GM21528 (cell line): ENCODE data around the gene ZNF343.
"Not testable (repeated sequence)": the region's sequence is repeated elsewhere in the genome, so short reads cannot be mapped to it uniquely, and the experiment has no call there.

ENCODE experiments used
- ATAC-seq: cut with Tn5 transposase; IDR thresholded peaks from one replicate; pipeline ENCODE4 v1.9.1; 2021; ENCODE audit warnings: mild to moderate bottlenecking, moderate library complexity; ENCODE audit not compliant: unreplicated experiment, low FRiP score

Gene ZNF343

DNA sequence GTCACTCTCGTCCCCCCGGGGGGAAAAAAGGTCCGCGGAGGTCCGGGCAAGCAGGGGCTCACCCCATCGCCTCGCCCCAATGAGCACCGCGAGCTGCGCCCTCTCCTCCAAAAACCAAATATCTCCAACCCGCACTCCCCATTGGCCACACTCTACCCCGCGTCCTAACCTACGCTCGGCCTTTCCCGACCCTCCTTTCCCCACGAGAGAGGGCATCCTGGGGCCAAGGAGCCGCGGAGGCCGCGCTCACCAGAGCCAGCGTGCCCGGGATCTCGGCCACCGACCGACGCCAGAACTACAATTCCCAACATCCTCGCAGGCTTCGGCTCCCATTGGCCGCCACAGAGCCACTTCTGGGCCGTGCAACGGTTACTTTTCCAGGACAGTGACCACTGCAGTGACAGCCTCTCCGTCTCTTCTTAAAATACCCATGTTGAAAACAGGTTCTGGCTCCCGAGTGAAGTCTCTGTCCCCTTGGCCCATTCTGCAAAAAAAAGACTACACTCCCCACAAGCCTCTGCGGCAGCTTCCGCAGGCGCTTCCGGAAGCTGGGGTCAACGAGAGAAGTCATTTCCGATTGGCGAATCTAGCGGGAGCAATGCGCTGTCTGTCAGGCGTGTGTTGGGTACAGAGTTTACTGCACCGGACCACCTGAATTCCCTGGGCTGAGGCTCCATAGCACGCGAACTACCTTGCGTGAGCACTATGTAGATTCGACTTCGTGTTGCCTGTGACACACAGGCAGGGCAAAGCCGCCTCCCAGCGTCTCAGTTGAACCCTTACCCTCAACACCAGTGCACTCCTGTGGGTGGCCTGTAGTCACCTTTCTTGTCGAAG is at the start of gene ZNF343:
Gene ZNF343 (minus strand): TSS at position 285 of the 837 bp plus-strand sequence. CDS start 15,020 bp downstream, outside the sequence.
- peak; percentile 96 for ATAC-seq

GRCh38 chr20:2557873-2558580 is 49.3 kb upstream of the ZNF343 start:
- ATAC-seq: no peak

GRCh38 chr20:2545594-2545993 is 36.9 kb upstream of the ZNF343 start:
- ATAC-seq: no peak

DNA sequence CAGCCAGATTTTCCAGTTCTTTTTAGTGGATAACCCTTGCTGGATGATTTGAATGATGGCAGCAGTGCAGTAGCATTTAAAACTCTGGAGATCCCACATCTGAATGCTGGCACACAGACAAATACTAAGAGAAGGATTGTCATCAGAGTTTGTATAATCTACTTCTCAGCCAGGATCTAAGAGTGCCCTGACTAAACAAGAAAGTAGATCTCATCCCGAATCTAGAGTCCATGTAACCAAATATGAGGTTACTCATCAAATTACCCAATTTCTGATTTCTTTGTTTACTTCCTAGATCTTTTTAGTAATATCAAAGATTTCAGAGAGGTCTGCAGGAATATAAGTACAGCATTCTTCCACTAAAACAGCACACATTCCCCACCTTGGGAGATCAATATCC is 35.5 kb upstream of the ZNF343 start:
- ATAC-seq: no peak

GRCh38 chr20:2542361-2542760 is 33.6 kb upstream of the ZNF343 start:
- no peak for ATAC-seq

GRCh38 chr20:2541940-2542339 is 33.2 kb upstream of the ZNF343 start:
- ATAC-seq: no peak

- no peak for ATAC-seq
These were observed 30.4 kb upstream of the ZNF343 start for GRCh38 chr20:2538931-2539720.

DNA sequence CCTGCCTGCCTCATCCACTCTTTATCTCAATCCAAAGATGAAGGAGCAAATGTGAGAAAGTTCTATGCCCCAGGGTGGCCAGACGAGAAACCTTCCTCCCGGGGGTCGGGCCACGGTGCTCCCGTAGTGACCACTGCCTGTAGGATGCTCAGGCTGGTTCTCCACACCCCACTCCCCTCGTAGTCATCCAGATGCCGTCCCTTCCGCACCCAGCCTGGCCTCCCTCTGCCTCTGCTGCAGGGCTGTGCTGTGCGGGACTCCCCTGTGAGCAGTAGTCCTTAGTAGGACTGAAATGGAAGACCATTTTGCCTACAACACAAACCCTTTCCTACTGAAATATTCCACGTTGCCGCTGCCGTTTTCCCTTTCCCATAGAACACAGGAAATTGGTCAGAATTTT is 29.6 kb upstream of the ZNF343 start:
- no peak for ATAC-seq

- no peak for ATAC-seq
These were observed 28.4 kb upstream of the ZNF343 start for GRCh38 chr20:2537101-2537500.

- no peak for ATAC-seq
These were observed 27.9 kb upstream of the ZNF343 start, which contains the start of gene TMC2 for GRCh38 chr20:2536560-2536986. Gene TMC2, plus strand, starts transcription at chr20:2536573. Its CDS starts 49 bp downstream, at chr20:2536622.

DNA sequence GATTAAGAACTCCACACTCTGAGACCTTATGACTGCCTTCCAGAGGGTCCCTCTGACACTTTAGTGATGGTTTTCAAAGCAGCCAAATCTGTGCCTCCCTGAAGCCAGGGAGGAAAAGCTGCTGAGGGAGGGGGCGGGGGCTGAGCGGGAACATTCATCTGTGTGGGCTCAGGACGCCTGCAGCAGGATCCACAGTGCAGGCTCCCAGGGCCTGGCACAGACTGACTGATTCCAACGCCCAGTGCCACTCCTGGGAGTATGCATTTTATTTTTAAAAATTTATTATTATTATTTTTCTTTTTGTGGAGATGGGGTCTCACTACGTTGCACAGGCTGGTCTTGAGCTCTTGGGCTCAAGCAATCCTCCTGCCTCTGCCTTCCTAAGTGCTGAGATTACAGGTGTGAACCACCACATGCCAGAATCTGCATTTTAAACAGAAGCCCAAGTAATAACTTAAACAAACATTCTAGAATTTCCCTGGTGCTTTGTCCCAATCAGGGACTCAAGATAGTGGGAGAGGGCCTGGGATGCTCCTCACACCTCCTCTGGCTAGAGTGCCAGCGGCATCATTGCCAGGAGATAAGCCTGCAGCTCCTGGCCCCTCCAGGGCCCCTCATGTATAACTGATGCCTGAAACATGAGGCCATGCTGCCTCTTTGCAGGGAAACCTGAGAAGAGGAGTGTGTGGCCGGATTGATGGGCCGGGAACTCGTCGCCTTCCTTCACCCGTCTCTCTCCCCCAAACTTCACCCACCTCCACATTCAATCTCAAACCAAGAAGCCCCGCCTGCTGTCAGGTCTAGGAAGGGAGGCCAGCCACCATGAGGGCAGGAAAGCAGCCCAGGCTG is 27.2 kb upstream of the ZNF343 start:
- ATAC-seq: no peak

DNA sequence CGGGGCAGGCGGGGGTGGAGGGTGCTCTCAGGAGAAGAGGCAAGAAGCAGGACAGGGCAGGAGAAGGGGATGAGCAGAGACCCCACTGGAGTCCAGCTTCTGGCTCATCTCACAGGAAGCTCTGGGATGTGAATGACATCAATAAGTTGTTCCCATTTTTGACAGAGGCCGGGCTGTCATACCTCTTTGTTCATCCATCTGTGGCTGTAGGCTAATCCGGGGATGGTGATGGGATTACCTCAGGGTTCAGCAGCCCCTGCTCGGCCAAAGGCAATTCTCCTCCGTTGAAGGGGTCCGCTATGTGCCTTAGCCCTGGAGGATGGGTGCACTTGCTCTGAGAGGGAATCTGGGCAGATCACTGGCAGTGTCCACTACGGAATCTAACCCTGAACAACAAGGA is 24.4 kb upstream of the ZNF343 start:
- ATAC-seq: no peak

- no peak for ATAC-seq
These were observed 20.1 kb upstream of the ZNF343 start for GRCh38 chr20:2528671-2529271.

DNA sequence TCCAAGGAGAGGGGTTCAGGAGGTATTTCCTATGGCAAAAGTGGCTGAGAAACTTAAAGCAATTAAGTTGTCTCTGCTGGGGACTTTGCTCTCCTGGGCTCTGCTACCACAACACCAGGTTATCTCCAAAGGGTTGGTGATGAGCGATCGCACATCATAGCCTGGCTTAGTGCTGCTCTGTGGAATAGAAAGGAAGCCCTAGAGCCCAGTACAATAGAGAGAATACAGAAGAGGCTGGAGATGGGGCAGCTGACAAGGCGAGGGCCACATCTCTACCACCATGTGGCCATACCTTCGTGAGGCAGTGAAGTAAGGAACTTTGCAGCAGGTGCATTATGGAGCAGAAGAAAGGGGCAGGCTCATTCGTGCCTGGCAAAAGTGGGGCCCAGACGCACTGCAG is 19.0 kb upstream of the ZNF343 start:
- no peak for ATAC-seq

- ATAC-seq: not testable (repeated sequence)
These were observed 17.5 kb upstream of the ZNF343 start for GRCh38 chr20:2526218-2526583.

- ATAC-seq: peak; percentile 37
These were observed 16.2 kb upstream of the ZNF343 start for GRCh38 chr20:2524709-2525506.

GRCh38 chr20:2523919-2524708 is 15.4 kb upstream of the ZNF343 start:
- peak; percentile 68 for ATAC-seq

DNA sequence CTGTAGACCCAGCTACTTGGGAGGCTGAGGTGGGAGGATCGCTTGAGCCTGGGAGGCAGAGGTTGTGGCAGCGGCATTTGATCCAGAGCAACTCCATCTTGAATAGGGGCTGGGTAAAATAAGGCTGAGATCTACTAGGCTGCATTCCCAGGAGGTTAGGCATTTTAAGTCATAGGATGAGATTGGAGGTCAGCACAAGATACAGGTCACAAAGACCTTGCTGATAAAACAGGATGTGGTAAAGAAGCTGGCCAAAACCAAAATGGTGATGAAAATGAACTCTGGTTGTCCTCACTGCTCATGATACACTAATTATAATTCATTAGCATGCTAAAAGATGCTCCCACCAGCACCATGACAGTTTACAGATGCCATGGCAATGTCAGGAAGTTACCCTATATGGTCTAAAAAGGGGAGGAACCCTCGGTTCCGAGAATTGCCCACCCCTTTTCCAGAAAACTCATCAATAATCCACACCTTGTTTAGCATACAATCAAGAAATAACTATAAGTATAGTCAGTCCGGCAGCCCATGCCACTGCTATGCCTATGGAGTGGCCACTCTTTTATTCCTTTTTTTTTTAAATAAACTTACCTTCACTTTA is 14.2 kb upstream of the ZNF343 start:
- ATAC-seq: not testable (repeated sequence)
